ENCODE results near the gene CTNNA2.

CTNNA2 gene

GRCh38 chr2:80291656-80292055 is 778.8 kb downstream of the CTNNA2 start:
- no peak for DNase-seq (ENCODE audit: low read depth)

- no peak for DNase-seq (ENCODE audit: low read depth)
Measured at GRCh38 chr2:80292474-80292873, 779.6 kb downstream of the CTNNA2 start.

DNA sequence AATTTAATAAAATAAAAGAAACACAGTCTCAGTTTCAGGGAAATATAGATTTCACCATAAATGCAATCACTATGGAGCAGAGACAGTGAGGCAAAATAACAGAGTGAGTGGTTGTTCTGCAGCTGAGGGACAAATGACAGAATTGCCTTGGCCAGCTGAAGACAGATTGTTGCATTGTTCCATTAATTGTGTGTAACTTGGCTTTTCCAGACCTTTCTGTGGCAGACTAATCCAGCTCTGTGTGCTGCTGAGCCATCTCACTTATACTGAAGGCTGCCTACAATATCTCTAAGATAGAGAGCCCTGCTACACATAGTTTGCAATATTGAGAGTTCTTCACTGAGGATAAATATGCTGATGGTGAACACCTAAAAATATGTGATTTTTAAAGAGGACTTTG is 780.2 kb downstream of the CTNNA2 start:
- no peak for DNase-seq (ENCODE audit: low read depth)

DNA sequence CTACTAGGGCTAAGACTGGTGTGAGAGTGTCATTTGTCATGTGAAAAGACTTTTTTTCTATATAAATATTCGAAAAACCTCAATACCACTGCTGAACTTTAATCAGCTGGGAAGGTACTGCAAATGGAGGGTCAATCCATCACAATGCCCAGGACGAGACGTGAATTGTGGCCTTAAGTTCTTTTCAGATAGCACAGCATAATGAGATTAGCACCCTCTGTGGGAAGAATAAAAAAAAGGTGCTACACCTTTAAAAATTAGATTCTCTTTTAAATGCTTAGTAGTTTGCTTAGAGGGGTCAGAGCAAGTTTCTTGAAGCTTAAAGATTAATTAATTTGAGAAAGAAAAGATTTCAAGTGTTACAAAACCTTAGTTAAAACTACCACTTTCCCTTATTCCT is 786.1 kb downstream of the CTNNA2 start:
- no peak for DNase-seq (ENCODE audit: low read depth)

- no peak for DNase-seq (ENCODE audit: low read depth)
Measured at GRCh38 chr2:80299661-80300060, 786.8 kb downstream of the CTNNA2 start.

GRCh38 chr2:80300346-80300745 is 787.5 kb downstream of the CTNNA2 start:
- DNase-seq (ENCODE audit: low read depth): no peak

DNA sequence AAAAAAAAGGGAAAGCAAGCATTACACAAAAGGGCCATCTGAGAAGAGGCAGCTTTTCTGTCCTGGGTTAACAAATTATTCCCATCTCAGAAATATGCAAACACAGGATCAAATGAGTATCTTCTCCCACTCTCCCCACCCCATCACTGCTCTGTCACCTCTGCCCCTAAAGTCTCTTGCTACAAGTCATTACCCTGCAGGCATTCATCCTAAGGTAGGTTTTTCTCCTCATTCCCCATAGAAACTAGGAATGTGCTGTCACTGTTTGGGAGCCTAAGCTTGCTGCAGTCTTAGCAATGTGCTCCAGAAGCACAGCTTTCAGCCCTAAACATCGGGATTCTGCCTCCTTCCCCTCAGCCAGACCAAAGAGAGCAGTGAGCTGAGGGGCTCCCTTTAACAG is 788.1 kb downstream of the CTNNA2 start:
- DNase-seq (ENCODE audit: low read depth): no peak

GRCh38 chr2:80302001-80302313 is 789.1 kb downstream of the CTNNA2 start:
- DNase-seq (ENCODE audit: low read depth): no peak

DNA sequence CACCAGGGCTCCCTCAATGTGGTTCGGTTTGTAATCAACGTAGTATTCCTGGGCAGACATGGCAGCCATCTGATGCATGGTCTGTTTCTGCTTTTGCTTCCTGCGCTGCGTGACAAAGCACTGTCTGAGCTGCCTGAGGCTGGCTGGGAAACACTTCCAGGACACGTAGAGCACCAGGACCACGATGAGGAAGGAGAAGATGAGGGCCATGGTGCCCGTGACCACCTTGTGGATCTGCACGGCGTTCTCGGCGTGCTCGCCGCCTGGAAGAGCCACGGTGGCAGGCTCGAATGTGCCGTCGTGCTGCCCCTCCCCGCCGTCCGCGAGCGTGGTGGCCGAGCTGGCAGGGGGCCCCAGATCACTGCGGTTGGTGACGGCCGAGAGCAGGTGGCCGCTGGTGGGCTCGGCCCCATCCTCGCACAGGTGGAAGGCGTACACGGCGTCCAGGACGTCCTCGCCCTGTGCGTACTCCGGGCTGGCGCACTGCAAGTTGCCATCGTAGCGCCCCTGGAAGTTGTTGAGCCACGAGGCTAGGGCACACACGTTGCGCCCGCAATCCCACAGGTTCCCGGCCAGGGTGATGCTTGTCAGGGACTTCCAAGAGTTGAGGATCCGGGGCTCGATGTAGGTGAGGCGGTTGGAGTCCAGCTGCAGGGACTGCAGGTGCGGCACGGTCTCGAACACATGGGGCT is 789.6 kb downstream of the CTNNA2 start:
- no peak for DNase-seq (ENCODE audit: low read depth)

DNA sequence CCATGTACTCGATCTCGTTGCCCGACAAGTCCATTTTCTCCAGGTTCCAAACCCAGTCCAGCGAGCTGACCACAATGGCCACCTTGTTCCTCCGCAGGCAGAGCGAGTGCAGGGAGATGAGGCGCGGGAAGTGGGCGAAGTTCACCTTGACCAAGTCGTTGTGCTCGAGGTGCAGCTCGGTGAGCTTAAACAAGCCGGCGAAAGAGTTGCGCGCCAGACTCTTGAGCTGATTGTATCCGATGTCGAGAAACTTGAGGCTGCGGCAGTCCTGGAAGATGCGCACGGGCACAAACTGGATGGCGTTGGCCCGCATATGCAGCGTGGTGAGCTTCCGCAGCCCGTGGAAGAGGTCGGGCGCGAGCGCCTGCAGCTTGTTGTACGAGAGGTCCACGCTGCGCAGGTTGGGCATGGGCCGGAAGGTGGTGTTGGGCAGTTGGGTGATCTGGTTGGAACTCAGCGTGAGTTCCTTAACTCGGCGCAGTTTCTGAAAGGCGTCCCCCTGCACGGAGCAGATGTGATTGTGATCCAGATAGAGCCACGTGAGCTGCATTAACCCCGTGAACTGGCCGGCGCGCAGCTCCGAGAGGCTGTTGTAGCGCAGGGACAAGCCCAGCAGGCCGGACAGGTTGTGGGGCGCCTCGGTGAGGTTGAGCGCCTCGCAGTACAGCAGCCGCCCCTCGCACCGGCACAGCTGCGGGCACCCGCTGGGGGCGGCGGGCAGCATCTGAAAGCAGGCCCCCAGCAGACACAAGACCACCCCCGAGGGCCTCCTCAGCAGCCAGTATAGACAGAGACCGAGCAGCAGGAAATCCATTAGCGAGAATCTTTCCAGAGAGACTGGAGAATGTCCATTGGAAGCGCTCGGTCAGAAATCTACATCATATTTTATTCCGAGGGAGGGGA is 790.4 kb downstream of the CTNNA2 start:
- no peak for DNase-seq (ENCODE audit: low read depth)

- DNase-seq (ENCODE audit: low read depth): no peak
Measured at GRCh38 chr2:80303909-80304837, 791.3 kb downstream of the CTNNA2 start, which contains the start of gene LRRTM1. Gene LRRTM1 (minus strand): TSS chr2:80304752. CDS start chr2:80303819, 933 bp downstream.

- no peak for DNase-seq (ENCODE audit: low read depth)
Measured at GRCh38 chr2:80311304-80311703, 798.5 kb downstream of the CTNNA2 start.

- no peak for DNase-seq (ENCODE audit: low read depth)
Measured at GRCh38 chr2:80312282-80312839, 799.5 kb downstream of the CTNNA2 start.

- no peak for DNase-seq (ENCODE audit: low read depth)
Measured at GRCh38 chr2:80322311-80322920, 809.6 kb downstream of the CTNNA2 start.

GRCh38 chr2:80322958-80323357 is 810.1 kb downstream of the CTNNA2 start:
- no peak for DNase-seq (ENCODE audit: low read depth)

- no peak for DNase-seq (ENCODE audit: low read depth)
Measured at GRCh38 chr2:80323610-80324009, 810.8 kb downstream of the CTNNA2 start.

DNA sequence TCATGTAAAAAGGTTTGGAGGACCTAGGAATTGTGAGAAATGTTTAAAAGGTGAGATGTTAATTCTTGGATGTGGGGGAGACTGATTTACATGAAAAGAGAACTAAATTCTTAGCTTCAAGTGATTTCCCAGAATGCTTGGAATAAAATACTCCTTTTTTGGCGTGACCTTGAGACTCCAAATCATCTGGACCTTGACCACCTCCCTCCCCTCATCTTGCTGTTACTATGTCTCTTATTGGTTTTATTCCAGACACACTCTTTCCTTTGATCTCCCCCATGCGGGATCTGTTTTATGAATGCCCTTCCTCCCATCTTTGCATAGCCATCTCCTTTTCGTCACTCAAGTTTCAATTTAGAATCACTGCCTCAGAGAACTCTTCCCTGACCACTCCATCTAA is 811.7 kb downstream of the CTNNA2 start:
- DNase-seq (ENCODE audit: low read depth): no peak

GRCh38 chr2:80326214-80326613 is 813.4 kb downstream of the CTNNA2 start:
- DNase-seq (ENCODE audit: low read depth): no peak

DNA sequence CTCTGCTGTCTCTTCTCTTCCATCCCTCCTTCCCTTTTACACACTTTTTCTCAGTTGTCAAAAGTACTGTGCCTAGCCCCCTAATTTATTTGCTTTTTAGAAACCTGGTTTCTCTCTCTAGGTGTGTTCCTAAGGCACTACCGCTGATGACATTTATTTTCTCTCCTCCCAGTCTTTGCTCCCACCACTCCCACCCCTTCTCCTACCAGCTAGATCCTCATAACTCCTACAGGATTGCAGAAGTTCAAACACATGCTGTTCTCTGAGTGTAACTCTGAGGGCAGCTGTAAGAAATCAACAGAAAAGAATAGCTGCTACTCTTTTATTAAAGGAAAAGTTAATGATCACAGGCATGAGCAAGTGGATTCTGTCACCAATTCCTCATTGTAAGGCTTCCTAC is 814.0 kb downstream of the CTNNA2 start:
- no peak for DNase-seq (ENCODE audit: low read depth)

GRCh38 chr2:80328159-80328571 is 815.3 kb downstream of the CTNNA2 start:
- no peak for DNase-seq (ENCODE audit: low read depth)

DNA sequence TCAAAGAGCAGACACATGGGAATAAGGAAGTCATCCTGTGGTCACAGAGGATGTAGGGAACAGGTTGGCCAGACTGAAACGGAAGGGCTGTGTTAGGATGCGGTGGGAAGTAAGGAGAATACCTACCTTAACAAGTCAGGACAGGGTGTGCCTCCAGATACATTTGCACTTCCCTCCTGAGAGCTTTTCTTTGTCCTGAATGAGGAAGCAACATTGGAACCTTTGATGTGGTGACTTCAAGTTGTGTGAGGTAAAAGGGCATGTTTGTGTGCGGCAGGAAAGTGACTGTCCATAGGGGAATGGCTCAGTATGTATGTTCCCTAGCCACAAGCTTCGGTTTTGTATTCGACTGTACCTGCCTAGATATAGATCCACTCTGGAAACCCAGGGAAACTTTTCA is 816.6 kb downstream of the CTNNA2 start:
- DNase-seq (ENCODE audit: low read depth): no peak

All from stimulated activated CD4-positive, alpha-beta T cell treated with anti-CD3 and anti-CD28 coated beads, Interleukin-2, amount 100 ng/mL, for 4 hours (primary cell).